Esophagus muscularis mucosa (tissue), 4 donors: ENCODE results near the gene DMXL1. TPM values are rescaled to one million over a fixed set of nuclear protein-coding genes. Genes with fewer than 3 reads are reported as not detected.

ENCODE experiments used
- DNase-seq: peaks from one replicate; pipeline ENCODE4 v3.0.0-alpha.2; 2017; ENCODE audit errors: extremely low spot score
- H3K27ac ChIP-seq, 4 donors: fragments of 200-600 bp; sonication (generic); replicated peaks in 1 of 4; 1 replicate in 3 of 4; 2 replicates in 1 of 4; pipeline ENCODE4 v1.5.1; 2016 to 2019; ENCODE audit warnings: mild to moderate bottlenecking in 1 of 4
- H3K27me3 ChIP-seq, 4 donors: fragments of 200-600 bp; sonication (generic); one replicate each; pipeline versions ENCODE4 v1.5.1 to v1.6.0; 2016 to 2019
- H3K36me3 ChIP-seq, 4 donors: fragments of 200-600 bp; sonication (generic); one replicate each; pipeline ENCODE4 v1.5.1; 2016 to 2019
- H3K4me1 ChIP-seq, 4 donors: fragments of 200-600 bp; sonication (generic); one replicate each; pipeline ENCODE4 v1.5.1; 2016 to 2019
- H3K4me3 ChIP-seq, 4 donors: fragments of 200-600 bp; sonication (generic); 1 replicate in 2 of 4; 2 replicates in 2 of 4; pipeline ENCODE4 v1.5.1; 2016 to 2019; ENCODE audit warnings: mild to moderate bottlenecking in 4 of 4, moderate library complexity in 1 of 4
- H3K9me3 ChIP-seq, 4 donors: fragments of 200-600 bp; sonication (generic); 1 replicate in 3 of 4; 2 replicates in 1 of 4; pipeline ENCODE4 v1.5.1; 2016 to 2019
- EP300 ChIP-seq: sonication (generic); formaldehyde crosslinking; IDR thresholded peaks from one replicate; pipeline ENCODE4 v1.6.1; 2017; ENCODE audit warnings: antibody characterized with exemption
- POLR2A ChIP-seq: fragments of 450-650 bp; IDR thresholded peaks from one replicate; pipeline ENCODE4 v1.6.1; 2017; ENCODE audit warnings: antibody characterized with exemption, moderate library complexity, mild to moderate bottlenecking, low read depth
- POLR2AphosphoS5 ChIP-seq, 2 donors: sonication (generic); formaldehyde crosslinking; IDR thresholded peaks; one replicate each; pipeline ENCODE4 v1.6.1; 2017; ENCODE audit warnings: antibody characterized with exemption in 2 of 2
- WGBS: methylation state at CpG from one replicate; pipeline ENCODE4 v1.1.5; 2018; 5-methylcytosine and 5-hydroxymethylcytosine counted together
- intact Hi-C: fragments of 100-400 bp; cut with DNase I; formaldehyde crosslinking; loops from one replicate; pipeline ENCODE4 v1.15.1; 2023
- total RNA-seq, 4 donors: library from RNA; depleted of rRNA; stranded (reverse); fragments of >200 nt; gene quantifications; one replicate each; pipeline versions ENCODE4 v1.1.0 to v1.2.1, GENCODE V29; 2016
- TF ChIP-seq, protein P1 (sequence below), 3 experiments: fragments of 200-600 bp in 2 of 3; fragments of 450-650 bp in 1 of 3; sonication (generic) in 2 of 3; IDR thresholded peaks; one replicate each; pipeline ENCODE4 v1.5.1; 2017 to 2019; ENCODE audit warnings: antibody characterized with exemption in 3 of 3, mild to moderate bottlenecking in 2 of 3, moderate library complexity in 1 of 3

The DMXL1 gene
- total RNA-seq, 4 donors from 2014 or later = 36.3 to 65.6 (median 39.9) TPM

DNA sequence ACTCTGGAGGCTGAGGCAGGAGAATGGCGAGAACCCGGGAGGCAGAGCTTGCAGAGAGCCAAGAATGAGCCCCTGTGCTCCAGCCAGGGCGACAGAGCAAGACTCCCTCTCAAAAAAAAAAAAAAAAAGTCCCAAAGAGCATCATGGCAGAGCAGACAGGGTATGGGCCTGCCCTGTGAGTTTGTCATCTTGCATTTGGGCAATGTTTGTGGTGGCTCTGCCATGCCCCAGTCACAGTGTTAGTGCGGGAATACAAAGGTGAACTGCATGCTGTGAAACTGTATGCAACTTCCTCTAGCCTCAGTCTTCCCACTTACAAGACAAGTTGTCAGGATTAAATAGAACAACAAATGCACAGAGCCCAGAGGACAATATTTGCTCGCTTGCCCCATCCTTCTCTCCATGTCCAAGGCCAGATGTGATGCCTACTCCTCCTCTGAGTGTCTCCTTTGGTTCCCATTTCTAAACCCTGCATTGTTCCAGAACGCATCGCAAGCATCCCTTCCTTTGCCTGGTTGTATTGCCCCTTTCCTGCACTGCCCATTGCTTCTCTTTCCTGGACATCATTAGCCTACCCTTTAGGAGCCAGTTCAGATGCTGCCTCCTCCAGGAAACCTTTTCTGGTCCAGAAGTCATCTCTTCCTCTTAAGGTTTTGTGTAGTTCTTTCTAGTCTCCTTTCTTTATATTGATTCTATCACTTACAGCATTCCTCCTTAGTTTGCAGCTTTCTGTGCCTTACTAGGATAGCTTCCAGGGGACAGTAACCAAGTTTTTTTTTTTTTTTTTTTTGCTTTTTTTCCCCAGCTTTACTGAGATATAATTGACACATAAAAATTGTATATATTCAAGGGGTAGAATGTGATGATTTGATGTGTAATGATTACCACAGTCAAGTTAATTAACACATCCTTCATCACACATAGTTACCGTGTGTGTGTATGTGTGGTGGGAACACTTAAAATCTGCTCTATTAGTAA lies 215.9 kb downstream of the DMXL1 start:
- TF ChIP-seq, protein P1, sequence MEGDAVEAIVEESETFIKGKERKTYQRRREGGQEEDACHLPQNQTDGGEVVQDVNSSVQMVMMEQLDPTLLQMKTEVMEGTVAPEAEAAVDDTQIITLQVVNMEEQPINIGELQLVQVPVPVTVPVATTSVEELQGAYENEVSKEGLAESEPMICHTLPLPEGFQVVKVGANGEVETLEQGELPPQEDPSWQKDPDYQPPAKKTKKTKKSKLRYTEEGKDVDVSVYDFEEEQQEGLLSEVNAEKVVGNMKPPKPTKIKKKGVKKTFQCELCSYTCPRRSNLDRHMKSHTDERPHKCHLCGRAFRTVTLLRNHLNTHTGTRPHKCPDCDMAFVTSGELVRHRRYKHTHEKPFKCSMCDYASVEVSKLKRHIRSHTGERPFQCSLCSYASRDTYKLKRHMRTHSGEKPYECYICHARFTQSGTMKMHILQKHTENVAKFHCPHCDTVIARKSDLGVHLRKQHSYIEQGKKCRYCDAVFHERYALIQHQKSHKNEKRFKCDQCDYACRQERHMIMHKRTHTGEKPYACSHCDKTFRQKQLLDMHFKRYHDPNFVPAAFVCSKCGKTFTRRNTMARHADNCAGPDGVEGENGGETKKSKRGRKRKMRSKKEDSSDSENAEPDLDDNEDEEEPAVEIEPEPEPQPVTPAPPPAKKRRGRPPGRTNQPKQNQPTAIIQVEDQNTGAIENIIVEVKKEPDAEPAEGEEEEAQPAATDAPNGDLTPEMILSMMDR (IDR thresholded peaks at IDR 0.05) = no peak
- TF ChIP-seq EP300 (no peak), POLR2A (no peak), POLR2AphosphoS5 (IDR thresholded peaks at IDR 0.05) (no peak)
- Histone ChIP-seq H3K27ac (no peak overlapping the region), H3K27me3 (no peaks in the 10 kb centered on the region), H3K9me3 (no peaks in the 10 kb centered on the region), H3K4me3 (no peak overlapping the region), H3K36me3 (no peaks in the 10 kb centered on the region), H3K4me1 (peaks cover 21 to 28% (median 25%) of the 10 kb centered on the region in 4 donors)
- no peak for DNase-seq
- 87% methylated on average over 8 of the region's 8 CpGs for WGBS
- intact Hi-C loops = no loop called here

DNA sequence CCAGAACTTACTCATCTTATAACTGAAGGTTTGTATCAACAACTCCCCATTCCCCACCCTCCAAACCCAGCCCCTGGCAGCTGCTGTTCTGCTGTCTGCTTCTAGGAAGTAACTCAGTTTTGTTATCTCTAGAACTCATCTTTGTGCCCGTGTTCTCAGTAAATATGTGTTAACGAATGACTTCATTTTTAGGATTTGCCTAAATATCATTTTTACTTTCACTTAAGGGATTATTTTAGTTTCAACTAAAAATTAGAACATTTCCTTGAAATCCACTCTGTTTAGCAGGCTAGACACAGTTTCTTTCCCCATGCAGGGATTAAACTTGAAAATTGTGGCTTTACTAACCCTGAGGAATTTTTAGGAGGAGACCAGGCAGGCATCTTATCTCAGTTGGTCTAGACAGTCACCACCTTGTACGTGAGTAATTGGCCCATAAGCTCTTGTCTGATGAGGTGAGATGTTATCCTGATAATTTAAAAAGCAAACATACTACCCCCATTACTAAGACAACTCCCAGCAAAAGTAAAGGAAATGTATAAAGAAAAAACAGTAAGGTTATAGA lies 216.7 kb downstream of the DMXL1 start:
- Histone ChIP-seq H3K4me1 (peaks cover 21 to 28% (median 25%) of the 10 kb centered on the region in 4 donors), H3K27ac (no peak overlapping the region), H3K36me3 (no peaks in the 10 kb centered on the region), H3K27me3 (no peaks in the 10 kb centered on the region), H3K9me3 (no peaks in the 10 kb centered on the region), H3K4me3 (no peak overlapping the region)
- no peak for DNase-seq
- WGBS = 37% methylated on average over 3 of the region's 3 CpGs
- no peak for TF ChIP-seq POLR2A
- TF ChIP-seq, protein P1 (IDR thresholded peaks at IDR 0.05) = no peak
- no peak for TF ChIP-seq EP300
- TF ChIP-seq POLR2AphosphoS5 (IDR thresholded peaks at IDR 0.05) = no peak
- intact Hi-C loops = no loop called here

DNA sequence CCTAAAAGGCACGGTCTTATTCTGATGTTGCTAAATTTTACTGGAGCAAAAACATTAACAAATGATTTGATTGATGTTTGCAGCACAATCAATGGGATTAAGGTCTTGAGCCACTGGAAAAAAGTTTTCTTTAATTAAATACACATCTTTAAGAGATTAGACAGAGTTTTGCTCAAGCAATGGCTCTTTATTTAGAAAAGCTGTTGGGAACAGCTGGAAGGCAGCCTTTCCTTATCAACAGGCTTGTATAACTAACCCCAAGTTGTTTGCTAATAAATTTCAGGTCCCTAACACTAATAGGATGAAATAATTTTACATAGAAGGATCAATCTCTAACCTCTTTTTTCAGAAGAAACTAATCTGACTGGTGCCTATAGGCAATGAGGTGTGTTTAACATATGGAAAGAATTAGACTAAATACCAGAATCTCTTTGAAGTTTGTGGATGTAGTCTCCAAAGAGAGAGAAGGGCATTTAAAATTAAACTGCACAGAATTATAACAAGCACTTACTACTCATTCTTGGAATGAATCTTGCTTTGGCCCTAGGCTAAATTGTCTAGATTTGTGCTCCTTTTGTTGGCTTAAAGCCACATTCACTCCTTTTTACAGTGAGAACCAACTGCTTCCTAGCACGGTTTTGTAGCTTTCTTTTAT lies 217.6 kb downstream of the DMXL1 start:
- peaks cover 21 to 28% (median 25%) of the 10 kb centered on the region in 4 donors for H3K4me1 ChIP-seq
- H3K27ac ChIP-seq = no peak overlapping the region
- no peaks in the 10 kb centered on the region for H3K36me3 ChIP-seq
- no peaks in the 10 kb centered on the region for H3K9me3 ChIP-seq
- DNase-seq = no peak
- H3K27me3 ChIP-seq = no peaks in the 10 kb centered on the region
- TF ChIP-seq POLR2AphosphoS5 (IDR thresholded peaks at IDR 0.05) (no peak), EP300 (no peak), POLR2A (no peak)
- TF ChIP-seq, protein P1 (IDR thresholded peaks at IDR 0.05) = no peak
- WGBS = 56% methylated on average over 2 of the region's 2 CpGs
- intact Hi-C loops = no loop called here
- no peak overlapping the region for H3K4me3 ChIP-seq

DNA sequence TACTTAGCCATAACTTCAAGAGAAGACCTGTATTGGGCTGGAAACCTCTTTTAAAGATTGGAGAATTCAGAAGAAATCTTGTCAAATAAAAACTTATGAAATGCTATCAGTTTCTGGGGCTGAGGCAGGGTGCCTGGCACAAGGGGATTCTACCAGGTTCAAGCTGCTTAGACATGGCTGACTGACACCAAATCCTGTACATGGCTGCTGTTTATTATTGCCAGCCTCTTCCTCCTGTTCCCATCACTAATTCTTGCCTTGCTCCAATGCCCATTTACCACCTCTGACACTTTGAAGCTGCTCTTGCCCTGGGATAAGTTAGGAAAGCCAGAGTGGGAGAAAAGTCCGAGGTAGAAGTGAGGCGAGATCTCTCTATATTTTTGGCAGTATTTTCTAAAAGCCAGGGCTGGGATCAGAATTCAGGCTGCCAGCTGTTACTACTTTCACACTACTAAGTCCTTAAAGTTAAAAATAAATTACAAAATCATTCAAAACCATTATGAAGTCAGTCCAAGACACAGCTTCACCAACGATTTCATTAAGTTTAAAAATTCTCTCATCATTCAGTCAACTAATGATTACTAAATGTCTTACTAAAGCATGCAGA lies 218.7 kb downstream of the DMXL1 start:
- Histone ChIP-seq H3K4me3 (no peak overlapping the region), H3K36me3 (no peaks in the 10 kb centered on the region), H3K27ac (no peak overlapping the region), H3K9me3 (no peaks in the 10 kb centered on the region), H3K4me1 (peaks cover 21 to 28% (median 25%) of the 10 kb centered on the region in 4 donors), H3K27me3 (no peaks in the 10 kb centered on the region)
- WGBS = 51% methylated on average over 3 of the region's 3 CpGs
- intact Hi-C loops = no loop called here
- TF ChIP-seq POLR2A = no peak
- TF ChIP-seq, protein P1 (IDR thresholded peaks at IDR 0.05) = no peak
- TF ChIP-seq EP300 = no peak
- TF ChIP-seq POLR2AphosphoS5 (IDR thresholded peaks at IDR 0.05) = no peak
- no peak for DNase-seq
